Caco-2 (cell line): ENCODE measurements around the gene FCAMR. TPM values are rescaled to one million over a fixed set of nuclear protein-coding genes. Genes with fewer than 3 reads are reported as not detected.
A peak's percentile ranks its signal among the peaks of the same experiment; 100 is the strongest.

Source experiments
- BruUV-seq: library from RNA; stranded (reverse); fragments of 400-500 nt; replicated peaks from 2 replicates; lab custom pipeline; 2021; lab: Mats Ljungman, UMichigan
- CTCF ChIA-PET: fragments of 300-600 bp; sonication (Branson Sonifier 250); formaldehyde crosslinking; loops from one replicate; lab custom pipeline; 2022; ENCODE audit warnings: antibody characterized with exemption; lab: Charles Lee
- POLR2A ChIA-PET: fragments of 300-600 bp; sonication (Branson Sonifier 250); formaldehyde crosslinking; loops from one replicate; lab custom pipeline; 2022; ENCODE audit warnings: antibody characterized with exemption; lab: Charles Lee
- DNase-seq, 2 experiments: peaks; one replicate each; pipeline versions ENCODE4 v3.0.0 to v3.0.0-alpha.2; 2020 to 2022
- H3K27me3 ChIP-seq: replicated peaks from 2 replicates; pipeline ENCODE4 v1.6.0; 2011; ENCODE audit warnings: low read length; ENCODE audit not compliant: control insufficient read depth, insufficient read depth
- H3K36me3 ChIP-seq: 2 replicates; pipeline ENCODE4 v1.5.1; 2011; ENCODE audit warnings: low read length; ENCODE audit not compliant: control insufficient read depth, insufficient read depth
- H3K4me1 ChIP-seq: fragments of 250-450 bp; sonication (Bioruptor Pico); 2 replicates; pipeline ENCODE4 v1.5.1; 2020; ENCODE audit warnings: mild to moderate bottlenecking
- H3K4me3 ChIP-seq: 2 replicates; pipeline ENCODE4 v1.5.1; 2011; ENCODE audit warnings: low read depth, mild to moderate bottlenecking, control low read depth, low read length
- H3K9me3 ChIP-seq: fragments of 250-450 bp; sonication (Bioruptor Pico); 2 replicates; pipeline ENCODE4 v1.5.1; 2020; ENCODE audit warnings: mild to moderate bottlenecking, moderate library complexity
- H3K27ac Mint-ChIP-seq: one replicate; pipeline ENCODE4 v1.8.0; 2022; ENCODE audit warnings: mixed read lengths; ENCODE audit not compliant: unreplicated experiment
- H3K27me3 Mint-ChIP-seq: one replicate; pipeline ENCODE4 v1.8.0; 2022; ENCODE audit warnings: mixed read lengths; ENCODE audit not compliant: insufficient read depth, unreplicated experiment
- H3K36me3 Mint-ChIP-seq: one replicate; pipeline ENCODE4 v1.8.0; 2022; ENCODE audit warnings: mild to moderate bottlenecking, mixed read lengths; ENCODE audit not compliant: insufficient read depth, unreplicated experiment
- H3K4me1 Mint-ChIP-seq: one replicate; pipeline ENCODE4 v1.8.0; 2022; ENCODE audit warnings: low read depth, mixed read lengths; ENCODE audit not compliant: unreplicated experiment
- H3K4me3 Mint-ChIP-seq: one replicate; pipeline ENCODE4 v1.8.0; 2022; ENCODE audit warnings: mild to moderate bottlenecking, moderate library complexity, mixed read lengths; ENCODE audit not compliant: unreplicated experiment
- H3K9me3 Mint-ChIP-seq: one replicate; pipeline ENCODE4 v1.8.0; 2022; ENCODE audit warnings: mixed read lengths; ENCODE audit not compliant: unreplicated experiment
- intact Hi-C: fragments of 100-400 bp; cut with micrococcal nuclease; formaldehyde crosslinking; loops from one replicate; pipeline ENCODE4 v1.10.0; 2022; ENCODE audit not compliant: unreplicated experiment
- total RNA-seq: library from RNA; stranded (reverse); gene quantifications from 2 replicates; pipeline ENCODE4 v1.2.3, GENCODE V29; 2022
- TF ChIP-seq, protein P1 (sequence below), 2 experiments: fragments of 200-600 bp in 1 of 2; IDR thresholded peaks; 1 replicate in 1 of 2; 2 replicates in 1 of 2; pipeline versions ENCODE4 v1.5.1 to v1.8.0; 2011 to 2022; ENCODE audit warnings: antibody characterized with exemption in 1 of 2, control low read depth in 1 of 2, inconsistent platforms in 1 of 2, low read depth in 1 of 2, low read length in 1 of 2, mild to moderate bottlenecking in 1 of 2, moderate library complexity in 1 of 2; ENCODE audit not compliant: insufficient read depth in 1 of 2, severe bottlenecking in 1 of 2, unreplicated experiment in 1 of 2

Gene FCAMR
- total RNA-seq, 1 experiment from 2014 or later, result 0.18 TPM

DNA sequence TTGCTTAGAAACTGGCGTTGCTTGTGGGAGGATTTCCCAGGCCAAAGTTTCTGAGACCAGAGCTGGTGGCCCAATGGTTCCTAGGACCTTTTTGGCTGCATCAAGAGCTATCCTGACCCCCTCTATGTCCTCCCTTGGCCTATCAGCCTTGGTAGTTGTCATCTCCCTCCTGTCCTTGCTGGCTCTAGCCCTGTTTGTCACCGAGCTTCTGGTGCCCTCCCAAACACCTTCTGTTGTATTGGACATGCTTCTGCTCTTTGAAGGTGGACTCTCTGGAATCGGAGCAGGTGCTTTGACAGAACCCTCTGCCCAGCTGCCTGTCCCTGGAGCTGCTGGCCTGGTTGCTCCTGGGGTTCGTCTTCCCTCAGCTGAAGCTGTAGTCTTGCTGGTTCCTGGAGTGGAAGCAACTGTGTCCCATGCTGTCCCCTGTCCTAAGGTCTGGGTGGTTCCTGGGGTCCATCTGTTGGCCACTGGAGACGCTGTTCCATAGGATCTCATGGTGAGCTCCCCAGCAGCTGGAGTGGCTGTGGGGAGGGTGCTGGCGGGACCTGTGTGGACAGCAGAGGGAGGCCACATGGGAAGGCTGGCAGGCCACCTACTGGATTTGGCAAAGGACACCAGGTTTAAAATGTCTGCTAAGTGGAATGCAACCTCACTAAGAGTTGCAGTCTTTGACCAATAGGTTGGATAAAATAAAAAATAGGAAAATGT is 9.4 kb downstream of the FCAMR start:
- Mint-ChIP-seq H3K4me3 (no peak overlapping the region), H3K9me3 (no peaks in the 10 kb centered on the region), H3K27ac (no peak overlapping the region), H3K4me1 (peaks cover 9% of the 10 kb centered on the region), H3K36me3 (no peaks in the 10 kb centered on the region), H3K27me3 (no peaks in the 10 kb centered on the region)
- no peak overlapping the region for H3K4me3 ChIP-seq
- intact Hi-C loops, result no loop called here
- POLR2A ChIA-PET, result no interaction called here
- no TSS peak for BruUV-seq
- TF ChIP-seq, protein P1, sequence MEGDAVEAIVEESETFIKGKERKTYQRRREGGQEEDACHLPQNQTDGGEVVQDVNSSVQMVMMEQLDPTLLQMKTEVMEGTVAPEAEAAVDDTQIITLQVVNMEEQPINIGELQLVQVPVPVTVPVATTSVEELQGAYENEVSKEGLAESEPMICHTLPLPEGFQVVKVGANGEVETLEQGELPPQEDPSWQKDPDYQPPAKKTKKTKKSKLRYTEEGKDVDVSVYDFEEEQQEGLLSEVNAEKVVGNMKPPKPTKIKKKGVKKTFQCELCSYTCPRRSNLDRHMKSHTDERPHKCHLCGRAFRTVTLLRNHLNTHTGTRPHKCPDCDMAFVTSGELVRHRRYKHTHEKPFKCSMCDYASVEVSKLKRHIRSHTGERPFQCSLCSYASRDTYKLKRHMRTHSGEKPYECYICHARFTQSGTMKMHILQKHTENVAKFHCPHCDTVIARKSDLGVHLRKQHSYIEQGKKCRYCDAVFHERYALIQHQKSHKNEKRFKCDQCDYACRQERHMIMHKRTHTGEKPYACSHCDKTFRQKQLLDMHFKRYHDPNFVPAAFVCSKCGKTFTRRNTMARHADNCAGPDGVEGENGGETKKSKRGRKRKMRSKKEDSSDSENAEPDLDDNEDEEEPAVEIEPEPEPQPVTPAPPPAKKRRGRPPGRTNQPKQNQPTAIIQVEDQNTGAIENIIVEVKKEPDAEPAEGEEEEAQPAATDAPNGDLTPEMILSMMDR (IDR thresholded peaks at IDR 0.05; ENCODE audit: insufficient read depth in 1 of 2, low read depth in 1 of 2, low read length in 1 of 2, severe bottlenecking in 1 of 2, unreplicated experiment in 1 of 2), result peak in 1 of 2 experiments; percentile 18
- no peak for DNase-seq
- CTCF ChIA-PET, result interaction anchor here (0.5 to 0.6 kb wide), 2 partner anchors 18 to 48 kb away, joined by 3 read pairs; no protein-coding TSS in a partner anchor
- H3K36me3 ChIP-seq, result no peaks in the 10 kb centered on the region
- no peaks in the 10 kb centered on the region for H3K9me3 ChIP-seq
- H3K27me3 ChIP-seq, result no peaks in the 10 kb centered on the region
- peaks cover 5% of the 10 kb centered on the region for H3K4me1 ChIP-seq

DNA sequence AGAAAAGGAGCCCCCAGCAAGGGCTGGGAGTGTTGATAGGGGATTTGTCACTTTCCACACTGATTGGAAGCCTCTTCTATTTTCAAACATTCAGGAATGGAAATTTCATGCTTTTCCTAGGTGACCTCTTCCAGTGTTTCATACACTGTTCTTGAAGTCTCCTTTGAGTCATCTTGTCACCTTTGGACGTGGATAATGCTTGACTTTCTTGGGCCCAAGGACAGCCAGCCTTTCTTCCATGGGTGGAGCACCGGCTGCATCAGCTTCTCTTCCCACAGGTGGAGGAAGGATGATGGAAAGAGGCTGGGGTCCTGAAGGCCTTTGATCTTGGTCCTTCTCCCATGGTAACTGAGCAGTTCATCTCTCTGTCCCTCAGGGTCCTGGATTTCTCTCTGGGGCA is 12.1 kb downstream of the FCAMR start:
- Histone ChIP-seq H3K36me3 (no peaks in the 10 kb centered on the region), H3K9me3 (no peaks in the 10 kb centered on the region), H3K4me1 (peaks cover 30% of the 10 kb centered on the region), H3K4me3 (no peak overlapping the region), H3K27me3 (no peaks in the 10 kb centered on the region)
- TF ChIP-seq, protein P1 (IDR thresholded peaks at IDR 0.05; ENCODE audit: insufficient read depth in 1 of 2, low read depth in 1 of 2, low read length in 1 of 2, severe bottlenecking in 1 of 2, unreplicated experiment in 1 of 2), result no peak
- intact Hi-C loops, result no loop called here
- POLR2A ChIA-PET, result no interaction called here
- Mint-ChIP-seq H3K4me1 (peaks cover 22% of the 10 kb centered on the region), H3K27me3 (no peaks in the 10 kb centered on the region), H3K27ac (no peak overlapping the region), H3K9me3 (no peaks in the 10 kb centered on the region), H3K4me3 (no peak overlapping the region), H3K36me3 (no peaks in the 10 kb centered on the region)
- BruUV-seq, result no TSS peak
- CTCF ChIA-PET, result interaction anchor here (0.7 kb wide), 1 partner anchor 346 kb away, joined by 4 read pairs; the partner anchor contains the start of gene EIF2D
- DNase-seq, result no peak

DNA sequence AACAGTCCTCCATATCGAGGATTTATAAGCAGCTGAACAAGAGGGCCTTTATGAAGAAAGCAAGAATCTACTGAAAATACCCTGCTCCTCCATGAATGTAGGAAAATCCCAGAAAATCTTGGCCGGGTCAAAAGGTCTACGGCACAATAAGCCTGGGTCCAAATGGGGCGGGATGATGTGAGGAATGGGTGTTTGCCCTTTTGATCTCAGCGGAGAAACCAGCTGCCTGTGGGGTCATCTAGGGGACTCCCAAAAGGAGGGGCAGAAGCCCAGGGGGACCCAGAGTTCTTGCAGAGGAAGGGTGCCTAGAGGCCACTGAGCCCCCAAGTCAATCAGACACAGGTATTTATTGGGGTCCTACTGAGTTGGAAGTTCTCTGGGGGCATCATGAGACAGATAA is 12.6 kb downstream of the FCAMR start:
- no TSS peak for BruUV-seq
- ChIA-PET CTCF (interaction anchor here (0.7 kb wide), 1 partner anchor 346 kb away, joined by 4 read pairs; the partner anchor contains the start of gene EIF2D), POLR2A (no interaction called here)
- Histone ChIP-seq H3K4me3 (no peak overlapping the region), H3K36me3 (no peaks in the 10 kb centered on the region), H3K9me3 (no peaks in the 10 kb centered on the region), H3K4me1 (peaks cover 34% of the 10 kb centered on the region), H3K27me3 (no peaks in the 10 kb centered on the region)
- no peak for DNase-seq
- H3K27ac Mint-ChIP-seq, result no peak overlapping the region
- TF ChIP-seq, protein P1 (IDR thresholded peaks at IDR 0.05; ENCODE audit: insufficient read depth in 1 of 2, low read depth in 1 of 2, low read length in 1 of 2, severe bottlenecking in 1 of 2, unreplicated experiment in 1 of 2), result no peak
- peaks cover 22% of the 10 kb centered on the region for H3K4me1 Mint-ChIP-seq
- H3K9me3 Mint-ChIP-seq, result no peaks in the 10 kb centered on the region
- H3K27me3 Mint-ChIP-seq, result no peaks in the 10 kb centered on the region
- H3K36me3 Mint-ChIP-seq, result no peaks in the 10 kb centered on the region
- no peak overlapping the region for H3K4me3 Mint-ChIP-seq
- intact Hi-C loops, result no loop called here
